Activated CD4-positive, alpha-beta T cell treated with anti-CD3 and anti-CD28 coated beads for 36 hours (primary cell): ENCODE measurements around the gene ARHGAP44. TPM values are rescaled to one million over a fixed set of nuclear protein-coding genes. Genes with fewer than 3 reads are reported as not detected.

Experiments
- ATAC-seq: fragments of 200-7000 bp; cut with Tn5 transposase; one replicate; pipeline ENCODE4 v1.10.0; 2021; ENCODE audit warnings: mild to moderate bottlenecking, moderate library complexity
- CTCF ChIA-PET: fragments of 350-600 bp; sonication (Branson Sonifier 250); formaldehyde crosslinking; loops from one replicate; lab custom pipeline; 2021; ENCODE audit warnings: antibody characterized with exemption; lab: Charles Lee
- POLR2A ChIA-PET: fragments of 350-600 bp; sonication (Branson Sonifier 250); formaldehyde crosslinking; loops from one replicate; lab custom pipeline; 2021; ENCODE audit warnings: antibody characterized with exemption, inconsistent platforms; lab: Charles Lee
- DNase-seq: peaks from one replicate; pipeline ENCODE4 v3.0.0-alpha.2; 2020
- H3K27ac Mint-ChIP-seq: one replicate; pipeline ENCODE4 v1.8.0; 2021; ENCODE audit warnings: mixed read lengths
- H3K27me3 Mint-ChIP-seq: one replicate; pipeline ENCODE4 v1.8.0; 2021; ENCODE audit warnings: mixed read lengths
- H3K36me3 Mint-ChIP-seq: one replicate; pipeline ENCODE4 v1.8.0; 2021; ENCODE audit warnings: low read depth, mixed read lengths
- H3K4me1 Mint-ChIP-seq: one replicate; pipeline ENCODE4 v1.8.0; 2021; ENCODE audit warnings: mixed read lengths
- H3K4me3 Mint-ChIP-seq: one replicate; pipeline ENCODE4 v1.8.0; 2021; ENCODE audit warnings: mild to moderate bottlenecking, moderate library complexity, mixed read lengths
- H3K9me3 Mint-ChIP-seq: one replicate; pipeline ENCODE4 v1.8.0; 2021; ENCODE audit warnings: low read depth, mixed read lengths
- intact Hi-C, 2 experiments: fragments of 100-400 bp; cut with DNase I in 1 of 2; cut with micrococcal nuclease in 1 of 2; formaldehyde crosslinking; loops; one replicate each; pipeline versions ENCODE4 v1.14.2 to v1.15.1; 2022 to 2024; cut with DNase I, micrococcal nuclease
- total RNA-seq, 2 experiments: library from RNA; stranded (reverse); gene quantifications; one replicate each; pipeline ENCODE4 v1.2.3, GENCODE V29; 2021

ARHGAP44 gene
- total RNA-seq, 2 experiments from 2014 or later, result 0.14 to 0.55 TPM

DNA sequence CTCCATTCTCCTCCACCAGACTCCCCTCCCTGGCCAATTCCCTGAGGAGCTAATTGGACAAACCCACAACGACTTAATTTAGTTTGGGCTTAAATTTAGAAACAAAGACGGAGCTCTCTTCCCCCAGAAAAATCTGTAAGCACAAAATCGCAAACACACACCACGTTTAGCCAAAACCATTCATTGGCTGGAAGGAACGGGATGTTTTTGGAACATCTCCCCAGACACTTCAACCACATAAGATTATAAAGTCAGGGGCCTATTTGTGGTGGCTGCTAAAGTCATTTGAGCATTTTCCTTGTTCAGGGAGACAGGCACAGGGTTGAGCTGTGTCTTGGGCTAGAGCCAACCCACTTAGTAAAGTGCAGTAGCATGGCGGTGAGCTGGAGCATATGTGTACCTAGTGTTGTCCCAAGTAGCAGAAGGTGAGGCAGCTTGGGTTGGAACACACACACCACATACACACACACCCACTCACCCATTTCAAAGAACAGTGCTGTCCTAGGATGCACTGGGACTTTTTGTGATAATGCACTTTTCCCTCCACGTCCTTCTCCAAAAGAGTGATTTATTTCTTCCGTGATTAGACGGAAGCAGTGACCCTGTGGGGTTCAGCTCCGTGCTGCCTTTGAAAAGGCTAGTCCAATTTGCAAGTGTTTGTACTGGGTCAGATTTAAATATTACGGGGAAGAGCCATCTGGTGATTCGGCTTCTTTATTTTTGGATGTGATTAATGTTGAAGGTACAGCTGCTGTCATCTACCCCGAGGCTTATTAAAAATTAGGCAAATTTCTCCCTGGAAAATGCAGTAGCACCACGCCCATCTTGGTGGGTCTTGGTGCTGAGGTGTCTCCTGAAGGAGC, 196.4 kb downstream of the ARHGAP44 start:
- intact Hi-C loops, result no loop called here
- Mint-ChIP-seq H3K27ac (no peak overlapping the region), H3K9me3 (no peaks in the 10 kb centered on the region), H3K36me3 (peaks cover 17% of the 10 kb centered on the region), H3K4me3 (no peak overlapping the region), H3K4me1 (no peaks in the 10 kb centered on the region), H3K27me3 (peaks cover 3% of the 10 kb centered on the region)
- CTCF ChIA-PET, result interaction anchor here (0.6 kb wide), 2 partner anchors 436 to 787 kb away, joined by 3 read pairs; no protein-coding TSS in a partner anchor
- DNase-seq (no peak), ATAC-seq (no peak)
- POLR2A ChIA-PET, result no interaction called here

DNA sequence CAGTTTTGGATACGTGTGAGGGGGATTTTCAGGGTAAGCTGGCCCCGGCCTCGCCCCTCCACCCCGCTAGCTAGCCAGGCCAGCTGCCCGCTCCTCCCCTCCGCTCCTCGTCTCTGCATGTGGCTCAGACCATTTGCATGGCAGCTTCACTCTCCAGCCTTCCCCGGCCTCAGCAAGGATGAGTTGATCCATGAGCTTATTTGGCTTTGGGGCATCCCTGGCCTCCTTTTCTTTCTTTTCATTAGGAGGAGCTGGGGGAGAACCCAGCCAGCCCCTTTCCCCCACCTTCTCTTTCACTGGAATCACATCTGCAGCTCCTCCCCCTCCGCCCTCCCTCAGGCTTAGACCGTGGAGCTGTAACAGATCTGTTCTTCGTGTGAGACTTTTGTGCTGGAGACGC, 197.8 kb downstream of the ARHGAP44 start:
- ChIA-PET CTCF (interaction anchor here (0.6 to 0.7 kb wide), 2 partner anchors 36 to 130 kb away, joined by 3 read pairs; no protein-coding TSS in a partner anchor), POLR2A (no interaction called here)
- H3K36me3 Mint-ChIP-seq, result peaks cover 31% of the 10 kb centered on the region
- ATAC-seq (no peak), DNase-seq (no peak)
- no peaks in the 10 kb centered on the region for H3K4me1 Mint-ChIP-seq
- no peak overlapping the region for H3K4me3 Mint-ChIP-seq
- H3K27ac Mint-ChIP-seq, result no peak overlapping the region
- no peaks in the 10 kb centered on the region for H3K9me3 Mint-ChIP-seq
- H3K27me3 Mint-ChIP-seq, result peaks cover 3% of the 10 kb centered on the region
- intact Hi-C loops, result no loop called here

DNA sequence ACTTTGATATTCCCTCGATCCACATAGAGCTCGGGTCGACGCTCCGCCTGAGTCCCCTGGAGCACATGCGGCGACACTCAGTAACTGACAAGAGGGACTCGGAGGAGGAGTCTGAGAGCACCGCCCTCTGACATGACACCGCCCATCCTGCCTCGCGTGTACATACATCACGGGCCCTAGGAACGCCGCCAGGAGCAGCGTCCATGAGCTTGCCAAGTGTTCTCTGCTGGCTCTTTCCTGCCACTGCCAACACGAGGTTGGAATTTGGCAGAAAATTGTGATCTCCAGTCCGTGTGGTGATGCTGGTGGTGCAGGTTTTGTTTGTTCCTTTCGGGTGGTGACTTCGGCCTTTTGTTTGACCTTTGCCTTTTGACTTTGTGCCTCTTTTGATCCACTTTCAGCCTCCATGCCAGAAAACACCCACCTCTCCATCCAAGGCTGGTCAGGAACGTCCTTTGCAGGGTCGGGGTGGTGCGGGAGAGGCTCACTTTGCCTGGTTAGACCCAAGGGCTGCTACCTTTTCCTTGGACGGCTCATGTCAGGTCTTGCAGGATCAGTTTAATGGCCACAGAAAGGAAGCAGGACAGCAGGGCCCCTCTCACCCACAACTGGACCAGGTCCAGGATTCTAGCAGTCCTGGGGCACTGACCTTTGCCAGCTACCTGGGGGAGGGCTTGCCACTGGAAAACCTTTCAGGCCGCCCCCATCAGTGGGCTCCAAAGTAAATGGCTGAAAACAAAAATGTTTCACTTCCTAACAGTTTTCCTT, 200.9 kb downstream of the ARHGAP44 start:
- intact Hi-C loops, result no loop called here
- CTCF ChIA-PET, result no interaction called here
- ATAC-seq, result no peak
- no peak overlapping the region for H3K27ac Mint-ChIP-seq
- no peaks in the 10 kb centered on the region for H3K27me3 Mint-ChIP-seq
- peaks cover 51% of the 10 kb centered on the region for H3K36me3 Mint-ChIP-seq
- no peak for DNase-seq
- H3K9me3 Mint-ChIP-seq, result no peaks in the 10 kb centered on the region
- POLR2A ChIA-PET, result no interaction called here
- H3K4me1 Mint-ChIP-seq, result no peaks in the 10 kb centered on the region
- no peak overlapping the region for H3K4me3 Mint-ChIP-seq

DNA sequence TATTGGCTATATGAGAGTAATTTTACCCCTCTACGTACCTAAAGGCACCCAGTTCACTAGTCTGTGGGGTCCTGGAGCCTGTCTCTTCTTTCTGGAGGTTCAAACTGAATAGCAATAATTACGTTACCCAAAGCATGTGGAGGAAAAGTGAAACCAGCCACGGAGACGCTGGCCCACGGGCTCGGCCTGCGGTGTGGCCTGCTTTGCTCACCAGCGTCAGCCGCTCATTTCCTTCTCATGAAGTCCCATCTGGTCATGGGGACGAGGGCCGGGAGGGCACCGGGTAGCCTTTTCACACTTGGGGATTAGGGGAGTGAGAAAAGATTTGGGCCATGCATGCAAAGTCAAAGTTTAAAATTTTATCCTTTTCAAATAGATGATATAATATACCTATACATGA, 201.6 kb downstream of the ARHGAP44 start:
- Mint-ChIP-seq H3K4me1 (no peaks in the 10 kb centered on the region), H3K27me3 (no peaks in the 10 kb centered on the region), H3K27ac (no peak overlapping the region), H3K36me3 (peaks cover 52% of the 10 kb centered on the region), H3K9me3 (no peaks in the 10 kb centered on the region), H3K4me3 (no peak overlapping the region)
- no peak for ATAC-seq
- no peak for DNase-seq
- ChIA-PET CTCF (interaction anchor here (1.3 kb wide), 1 partner anchor 12 kb away, joined by 5 read pairs; no protein-coding TSS in a partner anchor), POLR2A (no interaction called here)
- intact Hi-C loops, result no loop called here

DNA sequence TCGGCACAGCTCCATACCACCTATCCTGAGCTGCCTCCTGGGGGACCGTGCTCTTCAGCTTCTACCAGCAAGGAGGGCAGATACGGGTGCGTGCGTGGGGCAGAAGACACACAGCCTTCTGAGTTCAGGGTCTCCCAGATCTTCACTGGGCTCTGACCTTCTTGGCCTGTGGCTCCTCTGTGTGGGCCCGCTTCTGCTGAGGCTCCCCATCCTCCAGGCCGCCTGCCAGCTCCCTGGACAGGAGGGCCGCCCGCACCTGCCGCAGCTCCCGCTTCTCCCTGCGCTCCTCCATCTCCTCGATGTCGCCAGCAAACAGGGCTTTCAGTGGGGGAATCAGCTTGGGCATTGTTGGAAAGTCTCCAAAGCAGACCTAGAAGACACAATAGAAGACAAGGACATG, 203.4 kb downstream of the ARHGAP44 start:
- ChIA-PET CTCF (no interaction called here), POLR2A (no interaction called here)
- no peak overlapping the region for H3K27ac Mint-ChIP-seq
- H3K4me1 Mint-ChIP-seq, result no peaks in the 10 kb centered on the region
- H3K36me3 Mint-ChIP-seq, result peaks cover 58% of the 10 kb centered on the region
- no peaks in the 10 kb centered on the region for H3K9me3 Mint-ChIP-seq
- ATAC-seq, result no peak
- no peak overlapping the region for H3K4me3 Mint-ChIP-seq
- H3K27me3 Mint-ChIP-seq, result no peaks in the 10 kb centered on the region
- intact Hi-C loops, result no loop called here
- DNase-seq, result no peak

DNA sequence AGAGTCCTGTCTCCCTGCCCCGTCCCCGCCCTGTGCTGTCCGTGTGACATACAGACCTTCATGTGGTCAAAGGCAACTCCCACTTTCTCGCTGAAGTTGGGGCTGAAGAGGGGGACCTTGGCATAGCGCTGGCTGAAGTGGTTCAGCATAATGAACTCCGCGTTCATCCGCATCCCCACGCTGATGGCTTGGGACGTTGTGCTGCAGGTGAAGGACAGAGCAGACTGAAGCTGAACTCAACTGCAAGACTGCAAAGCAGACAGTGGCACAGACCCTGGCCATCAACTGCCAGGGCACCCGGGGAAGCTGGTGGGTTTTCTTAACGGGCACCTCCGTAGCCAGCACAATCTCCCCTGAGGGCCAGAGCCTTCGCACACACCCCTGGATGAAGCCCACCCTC, 204.3 kb downstream of the ARHGAP44 start:
- Mint-ChIP-seq H3K36me3 (peaks cover 64% of the 10 kb centered on the region), H3K27me3 (no peaks in the 10 kb centered on the region), H3K4me3 (no peak overlapping the region), H3K4me1 (no peaks in the 10 kb centered on the region), H3K27ac (no peak overlapping the region), H3K9me3 (no peaks in the 10 kb centered on the region)
- DNase-seq, result no peak
- intact Hi-C loops, result no loop called here
- POLR2A ChIA-PET, result no interaction called here
- no peak for ATAC-seq
- CTCF ChIA-PET, result no interaction called here

DNA sequence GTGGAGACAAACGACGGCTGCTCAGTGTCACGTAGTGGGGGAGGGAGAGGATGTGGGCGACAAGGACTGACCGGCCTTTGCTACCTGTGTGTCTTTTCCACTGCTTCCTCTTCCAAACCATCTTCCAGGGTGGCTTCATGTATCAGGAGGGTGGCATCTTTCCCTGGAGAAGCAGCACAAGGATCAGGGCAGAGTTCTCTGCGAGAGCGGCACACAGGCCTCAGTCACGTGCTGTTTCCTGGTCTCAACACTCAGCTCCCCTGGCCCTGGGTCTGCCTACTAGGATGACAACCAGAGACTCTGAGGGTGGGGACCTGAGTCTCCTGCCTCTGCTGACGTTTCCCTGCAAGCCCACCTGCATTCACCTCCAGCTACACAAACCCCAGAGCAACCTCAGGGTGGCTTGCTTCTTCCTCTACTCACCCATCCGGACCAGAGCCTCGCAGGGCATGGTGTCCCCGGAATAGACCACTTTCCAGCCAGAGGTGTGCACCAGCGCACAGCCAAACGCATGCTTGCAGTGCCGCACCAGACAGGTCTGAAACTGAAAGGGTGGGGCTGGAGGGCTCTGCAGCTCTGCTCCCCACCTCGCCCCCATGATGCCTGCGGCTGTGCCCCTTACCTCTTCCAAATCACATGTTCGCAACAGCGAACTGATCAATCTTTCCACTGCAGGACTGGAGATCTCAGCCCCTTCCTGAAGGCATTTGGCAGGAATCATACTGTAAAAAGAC, 205.2 kb downstream of the ARHGAP44 start:
- H3K27me3 Mint-ChIP-seq, result no peaks in the 10 kb centered on the region
- no peak overlapping the region for H3K4me3 Mint-ChIP-seq
- no peaks in the 10 kb centered on the region for H3K4me1 Mint-ChIP-seq
- POLR2A ChIA-PET, result no interaction called here
- CTCF ChIA-PET, result no interaction called here
- no peak overlapping the region for H3K27ac Mint-ChIP-seq
- DNase-seq, result no peak
- peaks cover 62% of the 10 kb centered on the region for H3K36me3 Mint-ChIP-seq
- no peak for ATAC-seq
- intact Hi-C loops, result no loop called here
- H3K9me3 Mint-ChIP-seq, result no peaks in the 10 kb centered on the region

DNA sequence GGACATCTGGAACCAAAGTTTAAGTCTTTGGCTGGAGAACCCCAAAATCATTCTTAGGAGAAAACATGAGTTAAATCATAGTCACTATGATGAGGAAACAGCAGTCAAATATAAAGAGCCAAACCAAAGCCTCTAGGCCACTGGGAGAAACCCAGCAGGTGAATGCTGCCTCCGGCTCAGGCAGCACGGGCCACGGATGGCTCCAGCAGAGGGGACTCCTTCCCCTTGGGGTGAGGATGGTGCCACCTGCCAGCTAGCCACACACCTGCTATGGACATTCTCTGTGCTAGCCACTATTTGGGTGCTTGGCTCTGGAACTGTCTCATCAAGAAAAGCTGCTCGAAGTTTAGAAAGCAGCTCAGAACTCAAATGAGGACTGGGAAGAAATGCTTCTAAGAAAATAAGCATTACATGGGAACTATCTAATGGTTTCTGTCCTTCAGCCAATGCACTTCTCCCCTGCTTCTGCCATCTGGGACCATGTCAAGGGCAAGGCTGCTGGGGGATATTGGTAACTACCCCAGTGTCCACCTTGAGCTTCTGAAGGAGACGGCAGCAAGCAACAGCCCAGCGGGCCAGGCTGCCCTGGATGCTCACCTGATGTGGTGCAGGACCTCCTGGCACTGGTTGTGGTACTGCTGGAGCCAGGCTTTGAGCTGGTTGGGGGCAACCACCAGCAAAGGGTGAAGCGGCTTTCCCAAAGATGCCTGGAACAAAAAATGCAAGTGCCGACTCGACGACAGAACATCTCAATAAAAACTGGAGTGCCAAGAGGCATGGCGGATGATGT, 206.0 kb downstream of the ARHGAP44 start:
- Mint-ChIP-seq H3K36me3 (peaks cover 55% of the 10 kb centered on the region), H3K4me1 (no peaks in the 10 kb centered on the region), H3K27ac (no peak overlapping the region), H3K27me3 (no peaks in the 10 kb centered on the region), H3K4me3 (no peak overlapping the region), H3K9me3 (no peaks in the 10 kb centered on the region)
- intact Hi-C loops, result no loop called here
- no peak for DNase-seq
- ChIA-PET POLR2A (no interaction called here), CTCF (no interaction called here)
- ATAC-seq, result no peak

DNA sequence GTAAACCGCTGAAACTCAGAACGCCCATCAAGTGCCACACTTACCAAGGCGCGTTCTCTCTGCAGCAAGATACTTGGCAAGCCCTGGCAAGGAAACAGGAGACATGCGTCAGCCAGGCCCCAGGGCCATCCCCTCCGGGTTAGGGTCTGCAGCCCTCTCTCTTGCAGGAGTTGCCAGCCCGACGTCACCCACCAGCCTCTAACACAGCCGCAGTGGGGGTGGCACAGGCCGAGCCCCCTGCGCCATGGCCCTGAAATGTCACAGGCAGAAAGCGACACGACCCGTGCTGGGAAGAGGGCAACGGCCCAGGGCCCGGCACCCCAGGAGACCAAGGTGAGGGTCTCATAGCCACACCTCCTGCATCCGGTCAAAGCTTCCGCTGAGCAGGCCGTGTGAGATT, 206.6 kb downstream of the ARHGAP44 start:
- no peaks in the 10 kb centered on the region for H3K9me3 Mint-ChIP-seq
- no peak overlapping the region for H3K27ac Mint-ChIP-seq
- no peaks in the 10 kb centered on the region for H3K27me3 Mint-ChIP-seq
- ChIA-PET POLR2A (no interaction called here), CTCF (no interaction called here)
- H3K4me3 Mint-ChIP-seq, result no peak overlapping the region
- intact Hi-C loops, result no loop called here
- no peak for ATAC-seq
- no peak for DNase-seq
- peaks cover 56% of the 10 kb centered on the region for H3K36me3 Mint-ChIP-seq
- no peaks in the 10 kb centered on the region for H3K4me1 Mint-ChIP-seq

DNA sequence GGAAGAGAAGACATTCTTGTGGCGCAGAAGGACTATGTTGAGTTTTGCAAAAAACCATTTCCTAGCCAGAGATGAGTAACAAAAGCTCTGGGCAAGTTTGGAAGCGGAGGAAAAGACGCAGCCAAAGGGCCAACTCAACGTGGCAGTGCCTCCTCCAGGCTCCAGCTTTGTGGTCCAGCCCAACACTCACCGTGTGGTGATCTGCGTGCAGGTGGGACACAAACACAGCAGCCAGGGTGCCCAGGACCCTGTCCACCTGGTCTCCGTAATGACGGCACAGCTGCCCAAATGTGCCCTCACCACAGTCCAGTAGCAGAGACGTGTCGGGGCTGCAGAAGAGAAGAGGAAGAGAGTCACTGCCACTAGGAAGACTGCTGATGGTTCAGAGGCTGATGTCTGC, 207.1 kb downstream of the ARHGAP44 start:
- Mint-ChIP-seq H3K4me3 (no peak overlapping the region), H3K36me3 (peaks cover 53% of the 10 kb centered on the region), H3K9me3 (no peaks in the 10 kb centered on the region), H3K4me1 (no peaks in the 10 kb centered on the region), H3K27ac (no peak overlapping the region), H3K27me3 (no peaks in the 10 kb centered on the region)
- intact Hi-C loops, result no loop called here
- ChIA-PET CTCF (no interaction called here), POLR2A (no interaction called here)
- no peak for ATAC-seq
- no peak for DNase-seq

DNA sequence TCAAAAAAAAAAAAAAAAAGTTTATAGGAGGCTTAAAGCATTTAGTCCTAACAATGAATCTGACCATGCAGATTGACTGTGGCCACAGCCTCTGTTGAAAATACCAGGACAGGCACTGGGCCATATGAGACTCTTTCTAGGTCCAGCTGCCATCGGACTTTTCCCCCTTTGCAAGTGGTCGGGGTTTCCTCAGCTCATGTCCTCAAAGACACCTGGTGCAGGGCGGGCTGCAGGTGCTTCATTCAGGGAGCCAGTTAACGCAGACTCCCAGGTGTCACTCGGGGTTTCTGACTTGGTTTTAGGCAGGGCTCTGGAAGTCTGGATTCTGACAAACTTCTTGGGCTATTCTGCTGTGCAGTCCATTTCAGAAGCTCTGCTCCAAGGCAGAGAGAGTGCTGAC, 207.6 kb downstream of the ARHGAP44 start:
- DNase-seq (no peak), ATAC-seq (no peak)
- intact Hi-C loops, result no loop called here
- no peaks in the 10 kb centered on the region for H3K9me3 Mint-ChIP-seq
- ChIA-PET CTCF (no interaction called here), POLR2A (no interaction called here)
- H3K27me3 Mint-ChIP-seq, result no peaks in the 10 kb centered on the region
- H3K27ac Mint-ChIP-seq, result no peak overlapping the region
- H3K4me3 Mint-ChIP-seq, result no peak overlapping the region
- H3K4me1 Mint-ChIP-seq, result no peaks in the 10 kb centered on the region
- peaks cover 48% of the 10 kb centered on the region for H3K36me3 Mint-ChIP-seq
